ENCODE data around the gene TMEM88. TPM values are rescaled to one million over a fixed set of nuclear protein-coding genes. Genes with fewer than 3 reads are reported as not detected.
A peak's percentile ranks its signal among the peaks of the same experiment; 100 is the strongest.

The TMEM88 gene
- total and polyA plus RNA-seq, 2 experiments from 2014 or later, result 73.3 to 241 TPM

DNA sequence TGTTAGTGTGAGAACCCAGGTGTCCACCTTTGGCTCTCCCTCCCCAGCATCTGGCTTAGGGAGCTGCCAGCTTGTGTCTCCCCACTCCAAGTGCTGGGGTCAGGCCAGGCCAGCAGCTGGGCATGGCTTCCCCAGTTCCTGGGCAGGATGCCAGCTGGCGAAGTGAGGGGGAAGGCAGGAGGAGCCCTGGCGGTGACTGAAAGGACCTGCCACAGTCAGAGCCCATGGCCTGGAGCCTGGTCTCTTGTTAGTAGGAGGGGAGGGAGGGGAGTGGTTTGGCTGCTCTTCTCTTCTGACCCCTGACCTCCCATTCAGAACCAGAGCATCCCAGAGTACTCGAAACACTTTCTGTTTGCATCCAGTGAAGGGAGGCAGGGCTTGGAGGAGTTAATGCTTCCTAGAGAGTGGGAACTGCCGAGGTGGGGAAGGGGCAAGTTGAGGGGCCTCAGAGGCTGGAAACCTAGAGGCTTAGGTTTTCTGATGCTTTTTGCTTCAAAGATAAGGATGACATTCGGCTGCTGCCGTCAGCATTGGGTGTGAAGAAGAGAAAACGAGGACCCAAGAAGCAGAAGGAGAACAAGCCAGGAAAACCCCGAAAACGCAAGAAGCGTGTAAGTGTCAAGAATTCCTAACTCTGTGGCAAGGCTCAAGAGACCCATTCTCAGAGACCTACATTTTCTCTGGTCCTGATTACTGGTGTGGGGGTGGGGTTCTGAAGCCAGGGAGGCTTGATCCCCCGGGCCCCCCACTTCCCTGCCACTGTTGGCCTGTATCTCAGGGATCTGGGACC lies 34.5 kb downstream of the TMEM88 start:
- H3K79me2 ChIP-seq, result peaks cover 51% of the 10 kb centered on the region
- 56% methylated on average over 11 of the region's 11 CpGs for WGBS (ENCODE audit: low lambda C conversion rate, missing lambda C conversion rate)
- H3K27ac ChIP-seq, result peak overlapping the region; percentile 95
- no peaks in the 10 kb centered on the region for H3K9me2 ChIP-seq (replicated peaks; ENCODE audit: insufficient read depth)
- peak; percentile 89 for DNase-seq (ENCODE audit: low spot score)
- H3K4me1 ChIP-seq (ENCODE audit: insufficient read depth), result peaks cover 24% of the 10 kb centered on the region
- H4K20me1 ChIP-seq (ENCODE audit: insufficient read depth, poor library complexity, severe bottlenecking), result peaks cover 7% of the 10 kb centered on the region
- no peaks in the 10 kb centered on the region for H3K36me3 ChIP-seq (replicated peaks; ENCODE audit: insufficient read depth, low read depth)
- no peak overlapping the region for H3K4me3 ChIP-seq
- no peaks in the 10 kb centered on the region for H3K27me3 ChIP-seq
- H3K4me2 ChIP-seq, result peak overlapping the region; percentile 96
- no peak for TF ChIP-seq EZH2phosphoT487 (IDR thresholded peaks at IDR 0.05; ENCODE audit: low read depth, severe bottlenecking, unreplicated experiment)
- TF ChIP-seq, protein P1, sequence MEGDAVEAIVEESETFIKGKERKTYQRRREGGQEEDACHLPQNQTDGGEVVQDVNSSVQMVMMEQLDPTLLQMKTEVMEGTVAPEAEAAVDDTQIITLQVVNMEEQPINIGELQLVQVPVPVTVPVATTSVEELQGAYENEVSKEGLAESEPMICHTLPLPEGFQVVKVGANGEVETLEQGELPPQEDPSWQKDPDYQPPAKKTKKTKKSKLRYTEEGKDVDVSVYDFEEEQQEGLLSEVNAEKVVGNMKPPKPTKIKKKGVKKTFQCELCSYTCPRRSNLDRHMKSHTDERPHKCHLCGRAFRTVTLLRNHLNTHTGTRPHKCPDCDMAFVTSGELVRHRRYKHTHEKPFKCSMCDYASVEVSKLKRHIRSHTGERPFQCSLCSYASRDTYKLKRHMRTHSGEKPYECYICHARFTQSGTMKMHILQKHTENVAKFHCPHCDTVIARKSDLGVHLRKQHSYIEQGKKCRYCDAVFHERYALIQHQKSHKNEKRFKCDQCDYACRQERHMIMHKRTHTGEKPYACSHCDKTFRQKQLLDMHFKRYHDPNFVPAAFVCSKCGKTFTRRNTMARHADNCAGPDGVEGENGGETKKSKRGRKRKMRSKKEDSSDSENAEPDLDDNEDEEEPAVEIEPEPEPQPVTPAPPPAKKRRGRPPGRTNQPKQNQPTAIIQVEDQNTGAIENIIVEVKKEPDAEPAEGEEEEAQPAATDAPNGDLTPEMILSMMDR (IDR thresholded peaks at IDR 0.05; ENCODE audit: poor library complexity), result peak; percentile 11
- TF ChIP-seq EZH2 (IDR thresholded peaks at IDR 0.05; ENCODE audit: borderline replicate concordance), result no peak
- no peak overlapping the region for H2AFZ ChIP-seq
- no peaks in the 10 kb centered on the region for H3K9me3 ChIP-seq (ENCODE audit: low read depth)

DNA sequence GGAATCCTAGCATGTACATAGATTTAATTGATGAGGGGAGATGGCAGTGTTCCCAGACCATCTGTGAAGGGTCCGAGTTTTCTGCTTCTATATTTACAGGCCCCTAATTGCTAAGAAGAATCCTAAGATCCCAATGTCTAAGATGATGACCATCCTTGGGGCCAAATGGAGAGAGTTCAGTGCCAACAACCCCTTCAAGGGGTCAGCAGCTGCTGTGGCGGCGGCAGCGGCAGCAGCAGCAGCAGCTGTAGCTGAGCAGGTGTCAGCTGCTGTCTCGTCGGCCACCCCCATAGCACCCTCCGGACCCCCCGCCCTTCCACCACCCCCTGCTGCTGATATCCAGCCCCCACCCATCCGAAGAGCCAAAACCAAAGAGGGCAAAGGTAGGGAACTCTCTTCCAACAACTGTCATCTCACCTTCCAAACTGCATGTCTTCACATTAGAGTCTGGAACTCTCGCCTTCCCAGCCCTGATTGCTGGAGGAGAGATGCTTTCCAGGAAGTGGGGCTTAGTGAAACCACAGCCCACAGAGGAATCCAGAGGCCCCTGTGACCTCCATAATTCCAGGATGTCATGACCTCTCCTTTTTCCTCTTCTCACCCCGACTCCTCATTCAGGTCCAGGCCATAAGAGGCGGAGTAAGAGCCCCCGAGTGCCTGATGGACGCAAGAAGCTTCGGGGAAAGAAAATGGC lies 38.5 kb downstream of the TMEM88 start:
- H3K4me2 ChIP-seq, result no peak overlapping the region
- no peaks in the 10 kb centered on the region for H3K27me3 ChIP-seq
- H3K9me3 ChIP-seq (ENCODE audit: low read depth), result no peaks in the 10 kb centered on the region
- H3K4me3 ChIP-seq, result no peak overlapping the region
- 93% methylated on average over 15 of the region's 15 CpGs for WGBS (ENCODE audit: low lambda C conversion rate, missing lambda C conversion rate)
- peaks cover 41% of the 10 kb centered on the region for H3K79me2 ChIP-seq
- no peak overlapping the region for H2AFZ ChIP-seq
- TF ChIP-seq EZH2 (IDR thresholded peaks at IDR 0.05; ENCODE audit: borderline replicate concordance) (no peak), EZH2phosphoT487 (IDR thresholded peaks at IDR 0.05; ENCODE audit: low read depth, severe bottlenecking, unreplicated experiment) (no peak)
- TF ChIP-seq, protein P1 (IDR thresholded peaks at IDR 0.05; ENCODE audit: poor library complexity), result no peak
- DNase-seq (ENCODE audit: low spot score), result no peak
- H3K27ac ChIP-seq, result no peak overlapping the region
- no peaks in the 10 kb centered on the region for H3K9me2 ChIP-seq (replicated peaks; ENCODE audit: insufficient read depth)
- H3K36me3 ChIP-seq (replicated peaks; ENCODE audit: insufficient read depth, low read depth), result no peaks in the 10 kb centered on the region
- H3K4me1 ChIP-seq (ENCODE audit: insufficient read depth), result peaks cover 19% of the 10 kb centered on the region
- H4K20me1 ChIP-seq (ENCODE audit: insufficient read depth, poor library complexity, severe bottlenecking), result peaks cover 7% of the 10 kb centered on the region

DNA sequence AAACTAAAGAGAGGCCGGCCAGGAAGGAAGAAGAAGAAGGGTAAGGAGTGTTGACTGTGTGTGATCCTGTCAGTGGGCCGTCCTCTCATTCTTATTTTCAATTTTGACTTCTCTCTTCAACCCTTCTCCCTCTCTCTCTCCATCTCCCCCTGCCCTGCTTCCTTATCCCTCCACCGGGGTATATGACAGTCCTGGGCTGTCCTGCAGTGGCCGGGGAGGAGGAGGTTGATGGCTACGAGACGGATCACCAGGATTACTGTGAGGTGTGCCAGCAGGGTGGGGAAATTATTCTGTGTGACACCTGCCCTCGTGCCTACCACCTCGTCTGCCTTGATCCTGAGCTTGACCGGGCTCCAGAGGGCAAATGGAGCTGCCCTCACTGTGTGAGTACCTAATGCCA lies 39.4 kb downstream of the TMEM88 start:
- no peaks in the 10 kb centered on the region for H3K36me3 ChIP-seq (replicated peaks; ENCODE audit: insufficient read depth, low read depth)
- 96% methylated on average over 9 of the region's 9 CpGs for WGBS (ENCODE audit: low lambda C conversion rate, missing lambda C conversion rate)
- peaks cover 7% of the 10 kb centered on the region for H4K20me1 ChIP-seq (ENCODE audit: insufficient read depth, poor library complexity, severe bottlenecking)

More for the DNA sequence above, 39.4 kb downstream of the TMEM88 start:
- H3K79me2 ChIP-seq, result peaks cover 35% of the 10 kb centered on the region
- no peak overlapping the region for H3K4me2 ChIP-seq
- peaks cover 11% of the 10 kb centered on the region for H3K4me1 ChIP-seq (ENCODE audit: insufficient read depth)
- no peaks in the 10 kb centered on the region for H3K27me3 ChIP-seq
- TF ChIP-seq, protein P1 (IDR thresholded peaks at IDR 0.05; ENCODE audit: poor library complexity), result no peak
- TF ChIP-seq EZH2phosphoT487 (IDR thresholded peaks at IDR 0.05; ENCODE audit: low read depth, severe bottlenecking, unreplicated experiment) (no peak), EZH2 (IDR thresholded peaks at IDR 0.05; ENCODE audit: borderline replicate concordance) (no peak)
- no peaks in the 10 kb centered on the region for H3K9me2 ChIP-seq (replicated peaks; ENCODE audit: insufficient read depth)
- no peak overlapping the region for H3K27ac ChIP-seq
- no peak for DNase-seq (ENCODE audit: low spot score)
- H3K4me3 ChIP-seq, result no peak overlapping the region
- no peaks in the 10 kb centered on the region for H3K9me3 ChIP-seq (ENCODE audit: low read depth)
- no peak overlapping the region for H2AFZ ChIP-seq

Measured in hepatocyte (in vitro differentiated cells).